Esophagus squamous epithelium (tissue), 4 donors: ENCODE measurements around the gene MINDY4B.

Experiments
- CTCF ChIP-seq, 6 experiments: fragments of 450-650 bp in 4 of 6; fragments of 200-600 bp in 2 of 6; sonication (generic) in 2 of 6; IDR thresholded peaks; one replicate each; pipeline ENCODE4 v1.5.1; 2016 to 2019; ENCODE audit warnings: antibody characterized with exemption in 6 of 6, mild to moderate bottlenecking in 4 of 6, moderate library complexity in 4 of 6
- POLR2A ChIP-seq, 4 donors: fragments of 450-650 bp; IDR thresholded peaks; one replicate each; pipeline ENCODE4 v1.6.1; 2017; ENCODE audit warnings: antibody characterized with exemption in 4 of 4, mild to moderate bottlenecking in 4 of 4, moderate library complexity in 3 of 4

GRCh38 chr3:150876611-150877265 lies 28.5 kb downstream of the MINDY4B start:
- no peak for TF ChIP-seq CTCF (IDR thresholded peaks at IDR 0.05)
- no peak for TF ChIP-seq POLR2A (IDR thresholded peaks at IDR 0.05)
